ENCODE data around the gene PSORS1C1.

DNA sequence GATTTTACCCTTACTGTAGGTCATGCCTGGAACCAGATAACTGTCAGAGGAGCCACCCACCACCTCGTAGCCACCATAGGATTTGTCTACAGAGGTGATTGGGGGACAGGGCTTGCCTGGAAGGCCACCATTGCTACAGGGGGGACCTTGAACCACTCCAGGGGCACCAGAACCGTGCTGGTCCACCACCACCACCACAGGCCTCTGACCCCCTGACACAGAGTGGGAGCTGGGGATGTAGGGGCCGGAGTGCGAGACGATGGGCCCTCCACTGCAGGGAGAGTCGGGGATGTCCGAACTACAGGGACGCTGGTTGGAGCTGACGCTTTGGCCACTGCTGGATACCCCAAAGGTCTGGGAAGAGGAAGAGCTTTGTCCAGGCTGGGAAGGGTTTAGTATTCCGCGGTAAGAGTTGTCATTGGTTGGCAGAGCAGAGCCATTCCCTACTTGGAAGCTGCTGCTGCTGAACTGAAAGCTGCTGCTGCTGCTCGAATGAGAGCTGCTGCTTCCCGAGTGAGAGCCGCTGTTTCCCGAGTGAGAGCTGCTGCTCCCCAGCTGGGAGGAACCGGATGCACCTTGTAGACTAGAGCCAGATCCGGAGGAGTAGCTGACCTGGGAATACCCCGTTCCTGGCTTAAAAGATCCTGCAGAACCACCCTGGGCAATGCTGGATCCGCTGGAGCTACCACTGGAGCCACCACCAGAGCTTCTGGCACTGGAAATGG lies 2.2 kb downstream of the PSORS1C1 start:
- TF ChIP-seq, protein P1, sequence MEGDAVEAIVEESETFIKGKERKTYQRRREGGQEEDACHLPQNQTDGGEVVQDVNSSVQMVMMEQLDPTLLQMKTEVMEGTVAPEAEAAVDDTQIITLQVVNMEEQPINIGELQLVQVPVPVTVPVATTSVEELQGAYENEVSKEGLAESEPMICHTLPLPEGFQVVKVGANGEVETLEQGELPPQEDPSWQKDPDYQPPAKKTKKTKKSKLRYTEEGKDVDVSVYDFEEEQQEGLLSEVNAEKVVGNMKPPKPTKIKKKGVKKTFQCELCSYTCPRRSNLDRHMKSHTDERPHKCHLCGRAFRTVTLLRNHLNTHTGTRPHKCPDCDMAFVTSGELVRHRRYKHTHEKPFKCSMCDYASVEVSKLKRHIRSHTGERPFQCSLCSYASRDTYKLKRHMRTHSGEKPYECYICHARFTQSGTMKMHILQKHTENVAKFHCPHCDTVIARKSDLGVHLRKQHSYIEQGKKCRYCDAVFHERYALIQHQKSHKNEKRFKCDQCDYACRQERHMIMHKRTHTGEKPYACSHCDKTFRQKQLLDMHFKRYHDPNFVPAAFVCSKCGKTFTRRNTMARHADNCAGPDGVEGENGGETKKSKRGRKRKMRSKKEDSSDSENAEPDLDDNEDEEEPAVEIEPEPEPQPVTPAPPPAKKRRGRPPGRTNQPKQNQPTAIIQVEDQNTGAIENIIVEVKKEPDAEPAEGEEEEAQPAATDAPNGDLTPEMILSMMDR (conservative IDR thresholded peaks at IDR 0.05): no peak
- no peak for TF ChIP-seq ZFX (IDR thresholded peaks at IDR 0.05)
